Measurements from ENCODE around the gene PTPN18. TPM values are rescaled to one million over a fixed set of nuclear protein-coding genes. Genes with fewer than 3 reads are reported as not detected.
"Not testable (repeated sequence)": the region's sequence is repeated elsewhere in the genome, so short reads cannot be mapped to it uniquely, and the experiment has no call there.

PTPN18 gene
- total and polyA plus RNA-seq, 2 donors (not counting 1 experiment from before 2014, with no cell fraction given), result 91.0 to 102 TPM

DNA sequence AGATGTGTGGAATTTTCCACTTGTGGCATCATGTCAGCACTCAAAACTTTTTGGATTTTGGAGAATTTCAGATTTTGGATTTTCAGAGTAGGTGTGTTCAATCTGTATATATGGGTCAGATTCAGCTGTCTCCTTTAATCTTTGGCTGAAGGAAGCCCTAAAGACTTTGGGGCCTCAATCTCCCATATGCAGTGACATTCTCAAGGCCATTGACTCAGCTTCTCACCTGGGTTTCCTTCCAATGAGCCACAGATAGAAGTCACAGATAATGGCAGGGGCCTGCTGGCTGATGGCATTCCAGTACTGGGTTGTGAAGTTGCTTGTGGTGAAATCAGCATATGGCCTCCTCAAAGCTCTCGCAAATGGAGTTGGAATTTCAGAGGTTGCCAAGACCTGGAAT is 63.0 kb downstream of the PTPN18 start:
- H3K27ac ChIP-seq (ENCODE audit: low read length in 2 of 2); H3K36me3 ChIP-seq (replicated peaks in 1 of 2; ENCODE audit: control extremely low read depth in 1 of 2, control insufficient read depth in 1 of 2, extremely low read depth in 1 of 2, insufficient read depth in 2 of 2, low read length in 1 of 2); CTCF ChIA-PET; H3K4me1 ChIP-seq (ENCODE audit: control insufficient read depth in 2 of 2, insufficient read depth in 2 of 2, low read length in 2 of 2); ATAC-seq (ENCODE audit: low read depth); H3K4me3 Mint-ChIP-seq; H4K20me1 ChIP-seq (ENCODE audit: control insufficient read depth, insufficient read depth, low read length, poor library complexity, severe bottlenecking); H3K4me3 ChIP-seq (ENCODE audit: control extremely low read depth in 1 of 5, extremely low read depth in 1 of 5, insufficient read depth in 1 of 5, low read depth in 2 of 5, low read length in 4 of 5); POLR2A ChIA-PET; H3K27ac Mint-ChIP-seq; H3K9me3 ChIP-seq (ENCODE audit: control extremely low read depth in 1 of 3, control insufficient read depth in 2 of 3, insufficient read depth in 1 of 3, low read length in 2 of 3); H2AFZ ChIP-seq (ENCODE audit: insufficient read depth, low read depth, low read length, poor library complexity, severe bottlenecking); H3K9ac ChIP-seq (ENCODE audit: low read length); H3K4me1 Mint-ChIP-seq; H3K4me2 ChIP-seq (replicated peaks; ENCODE audit: low read depth, low read length, poor library complexity, severe bottlenecking); H3K79me2 ChIP-seq (ENCODE audit: control insufficient read depth, insufficient read depth, low read length); H3K9me3 Mint-ChIP-seq (ENCODE audit: insufficient read depth); H3K27me3 Mint-ChIP-seq; DNase-seq; H3K27me3 ChIP-seq (replicated peaks in 1 of 4; ENCODE audit: control extremely low read depth in 1 of 4, control insufficient read depth in 3 of 4, insufficient read depth in 4 of 4, low read length in 3 of 4); intact Hi-C loops (cut with micrococcal nuclease): not testable (repeated sequence)
- WGBS (ENCODE audit: insufficient coverage), result 100% methylated on average over 1 of the region's 1 CpG

Small RNA genes within 50 kb of the gene (small RNA-seq; reads per million reads assigned to genes)
- not detected for gene AC132479.1 (ENCODE audit: insufficient read length, low read depth, low replicate concordance)

Other genes with a start within 250 kb of the PTPN18 start
- gene POTEF, start 226.8 kb upstream of the PTPN18 start, total RNA-seq, result not detected in 2 replicates
- gene POTEF, start 226.8 kb upstream of the PTPN18 start, polyA plus RNA-seq, result not detected in 2 replicates
- gene CCDC74B, start 210.9 kb upstream of the PTPN18 start, total RNA-seq, result 0.95 and 1.4 TPM in 2 replicates
- gene CCDC74B, start 210.9 kb upstream of the PTPN18 start, polyA plus RNA-seq, result 0.48 and 1.1 TPM in 2 replicates
- gene SMPD4, start 174.5 kb upstream of the PTPN18 start, total RNA-seq, result 63.8 and 67.5 TPM in 2 replicates
- gene SMPD4, start 174.5 kb upstream of the PTPN18 start, polyA plus RNA-seq, result 80.6 and 105 TPM in 2 replicates
- gene MZT2B, start 173.8 kb upstream of the PTPN18 start, total RNA-seq, result 140 and 152 TPM in 2 replicates
- 71.5 and 119 TPM in 2 replicates for gene MZT2B, start 173.8 kb upstream of the PTPN18 start, polyA plus RNA-seq
- not detected in 2 replicates for gene TUBA3E, start 157.6 kb upstream of the PTPN18 start, total RNA-seq
- not detected in 2 replicates for gene TUBA3E, start 157.6 kb upstream of the PTPN18 start, polyA plus RNA-seq
- gene IMP4, start 13.2 kb upstream of the PTPN18 start, total RNA-seq, result 91.5 and 102 TPM in 2 replicates
- 164 and 168 TPM in 2 replicates for gene IMP4, start 13.2 kb upstream of the PTPN18 start, polyA plus RNA-seq
- gene POTEI, start 153.3 kb downstream of the PTPN18 start, total RNA-seq, result not detected in 2 replicates
- gene POTEI, start 153.3 kb downstream of the PTPN18 start, polyA plus RNA-seq, result not detected in 2 replicates
- not detected in 2 replicates for gene CFC1B, start 165.2 kb downstream of the PTPN18 start, total RNA-seq
- gene CFC1B, start 165.2 kb downstream of the PTPN18 start, polyA plus RNA-seq, result not detected in 2 replicates
- gene CFC1, start 243.5 kb downstream of the PTPN18 start, total RNA-seq, result not detected in 2 replicates
- gene CFC1, start 243.5 kb downstream of the PTPN18 start, polyA plus RNA-seq, result not detected in 2 replicates